Breast epithelium (tissue), 4 donors: ENCODE measurements around the gene ALK. TPM values are rescaled to one million over a fixed set of nuclear protein-coding genes. Genes with fewer than 3 reads are reported as not detected.

Source experiments
- DNase-seq, 2 donors: peaks; one replicate each; pipeline ENCODE4 v3.0.0-alpha.2; 2019; ENCODE audit warnings: low spot score in 2 of 2
- H3K27ac ChIP-seq, 2 donors: fragments of 200-600 bp; sonication (generic) in 1 of 2; one replicate each; pipeline ENCODE4 v1.5.1; 2016 to 2019; ENCODE audit warnings: mild to moderate bottlenecking in 1 of 2
- H3K27me3 ChIP-seq, 2 donors: fragments of 200-600 bp; sonication (generic) in 1 of 2; one replicate each; pipeline versions ENCODE4 v1.5.1 to v1.6.0; 2017 to 2019; ENCODE audit warnings: control low read depth in 1 of 2, mild to moderate bottlenecking in 1 of 2
- H3K36me3 ChIP-seq: fragments of 200-600 bp; one replicate; pipeline ENCODE4 v1.5.1; 2019
- H3K4me1 ChIP-seq, 2 donors: fragments of 200-600 bp; sonication (generic); one replicate each; pipeline ENCODE4 v1.5.1; 2016 to 2019; ENCODE audit warnings: control low read depth in 1 of 2
- H3K4me3 ChIP-seq, 3 donors: fragments of 200-600 bp; sonication (generic); 1 replicate in 2 of 3; 2 replicates in 1 of 3; pipeline ENCODE4 v1.5.1; 2016 to 2019; ENCODE audit warnings: mild to moderate bottlenecking in 3 of 3, moderate library complexity in 2 of 3
- H3K9me3 ChIP-seq, 2 donors: fragments of 200-600 bp; sonication (generic) in 1 of 2; one replicate each; pipeline ENCODE4 v1.5.1; 2016 to 2019; ENCODE audit warnings: control low read depth in 1 of 2
- POLR2A ChIP-seq: fragments of 450-650 bp; IDR thresholded peaks from one replicate; pipeline ENCODE4 v1.6.1; 2016; ENCODE audit warnings: antibody characterized with exemption, mild to moderate bottlenecking, moderate library complexity
- POLR2AphosphoS5 ChIP-seq, 3 donors: sonication (generic); formaldehyde crosslinking; IDR thresholded peaks; one replicate each; pipeline ENCODE4 v1.6.1; 2017; ENCODE audit warnings: antibody characterized with exemption in 3 of 3
- intact Hi-C: fragments of 100-400 bp; cut with DNase I; formaldehyde crosslinking; loops from one replicate; pipeline ENCODE4 v1.15.1; 2023; ENCODE audit warnings: low total_unique reads
- total RNA-seq, 3 donors: library from RNA; depleted of rRNA; stranded (reverse); fragments of >200 nt; gene quantifications; one replicate each; pipeline ENCODE4 v1.1.0, GENCODE V29; 2016
- TF ChIP-seq, protein P1 (sequence below), 3 donors: fragments of 450-650 bp; IDR thresholded peaks; one replicate each; pipeline ENCODE4 v1.5.1; 2016 to 2017; ENCODE audit warnings: antibody characterized with exemption in 3 of 3, mild to moderate bottlenecking in 3 of 3, moderate library complexity in 3 of 3

The ALK gene
- total RNA-seq, 3 donors from 2014 or later, result 0.33 to 5.6 (median 0.64) TPM

DNA sequence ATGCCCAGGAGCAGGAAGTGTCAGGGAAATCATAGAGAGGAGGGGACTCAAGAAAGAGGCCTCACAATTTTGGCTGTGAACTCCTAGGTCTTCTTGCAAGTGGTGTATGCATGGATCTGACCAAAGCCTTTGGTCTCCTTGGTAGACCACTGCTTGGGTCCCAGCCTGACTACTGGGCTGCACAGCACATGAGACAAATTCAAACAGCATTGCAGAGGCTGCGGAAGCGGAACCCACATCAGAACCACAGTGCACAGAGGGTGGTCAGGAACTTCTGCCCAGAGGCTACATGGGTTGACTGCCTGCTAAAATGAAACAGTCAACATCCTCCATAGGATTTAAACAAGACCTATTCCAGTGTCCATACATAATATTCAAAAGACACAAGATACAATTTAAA, 766.8 kb downstream of the ALK start:
- no peak for DNase-seq
- Histone ChIP-seq H3K27me3 (no peaks in the 10 kb centered on the region), H3K4me1 (no peaks in the 10 kb centered on the region), H3K36me3 (no peaks in the 10 kb centered on the region), H3K27ac (no peak overlapping the region), H3K9me3 (no peaks in the 10 kb centered on the region), H3K4me3 (no peak overlapping the region)
- no peak for TF ChIP-seq POLR2AphosphoS5 (IDR thresholded peaks at IDR 0.05)
- no peak for TF ChIP-seq POLR2A
- TF ChIP-seq, protein P1, sequence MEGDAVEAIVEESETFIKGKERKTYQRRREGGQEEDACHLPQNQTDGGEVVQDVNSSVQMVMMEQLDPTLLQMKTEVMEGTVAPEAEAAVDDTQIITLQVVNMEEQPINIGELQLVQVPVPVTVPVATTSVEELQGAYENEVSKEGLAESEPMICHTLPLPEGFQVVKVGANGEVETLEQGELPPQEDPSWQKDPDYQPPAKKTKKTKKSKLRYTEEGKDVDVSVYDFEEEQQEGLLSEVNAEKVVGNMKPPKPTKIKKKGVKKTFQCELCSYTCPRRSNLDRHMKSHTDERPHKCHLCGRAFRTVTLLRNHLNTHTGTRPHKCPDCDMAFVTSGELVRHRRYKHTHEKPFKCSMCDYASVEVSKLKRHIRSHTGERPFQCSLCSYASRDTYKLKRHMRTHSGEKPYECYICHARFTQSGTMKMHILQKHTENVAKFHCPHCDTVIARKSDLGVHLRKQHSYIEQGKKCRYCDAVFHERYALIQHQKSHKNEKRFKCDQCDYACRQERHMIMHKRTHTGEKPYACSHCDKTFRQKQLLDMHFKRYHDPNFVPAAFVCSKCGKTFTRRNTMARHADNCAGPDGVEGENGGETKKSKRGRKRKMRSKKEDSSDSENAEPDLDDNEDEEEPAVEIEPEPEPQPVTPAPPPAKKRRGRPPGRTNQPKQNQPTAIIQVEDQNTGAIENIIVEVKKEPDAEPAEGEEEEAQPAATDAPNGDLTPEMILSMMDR (IDR thresholded peaks at IDR 0.05), result no peak
- intact Hi-C loops, result no loop called here

DNA sequence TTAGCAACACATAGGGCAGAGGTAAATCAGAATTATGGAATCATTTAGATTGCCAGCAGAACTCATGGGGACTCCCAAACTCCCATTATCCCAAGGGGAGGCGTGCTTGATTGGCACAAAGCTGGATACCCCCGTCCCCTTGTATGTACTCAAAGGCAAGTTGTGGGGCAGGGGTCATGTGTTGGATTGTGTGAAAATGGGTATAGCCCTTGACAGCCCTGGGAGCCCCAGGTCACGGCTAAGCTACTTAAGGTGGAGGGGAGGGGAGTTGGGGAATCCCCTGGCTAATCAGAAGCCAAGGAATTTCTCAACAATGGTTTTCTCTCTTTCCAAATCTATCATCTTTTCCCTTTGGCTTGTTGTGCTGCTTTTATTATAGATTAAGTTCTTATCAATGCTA, 773.4 kb downstream of the ALK start:
- Histone ChIP-seq H3K27ac (no peak overlapping the region), H3K9me3 (no peaks in the 10 kb centered on the region), H3K4me1 (no peaks in the 10 kb centered on the region), H3K27me3 (no peaks in the 10 kb centered on the region), H3K36me3 (peaks cover 8% of the 10 kb centered on the region), H3K4me3 (no peak overlapping the region)
- intact Hi-C loops, result no loop called here
- DNase-seq, result no peak
- TF ChIP-seq POLR2A (no peak), POLR2AphosphoS5 (IDR thresholded peaks at IDR 0.05) (no peak)
- TF ChIP-seq, protein P1 (IDR thresholded peaks at IDR 0.05), result no peak

DNA sequence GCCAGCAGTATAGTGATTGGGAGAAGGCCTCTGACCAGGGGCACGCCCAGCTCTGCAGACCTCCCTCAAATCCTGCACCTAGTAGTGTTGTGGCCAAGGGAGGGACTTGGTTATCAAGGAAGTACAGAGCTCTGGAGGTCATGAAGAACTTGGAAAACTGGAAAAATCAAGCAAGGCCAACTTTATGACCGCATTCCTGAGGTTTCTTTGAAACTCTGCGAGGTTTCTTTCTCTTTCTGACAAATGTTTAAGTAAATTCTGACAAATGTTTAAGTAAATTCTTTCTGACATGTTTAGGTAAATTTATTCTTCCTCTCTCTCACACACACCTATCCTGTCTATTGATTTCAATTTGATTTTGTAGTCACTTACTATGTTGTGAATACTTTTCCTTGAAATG, 775.2 kb downstream of the ALK start:
- Histone ChIP-seq H3K9me3 (no peaks in the 10 kb centered on the region), H3K4me1 (no peaks in the 10 kb centered on the region), H3K27me3 (no peaks in the 10 kb centered on the region), H3K36me3 (peaks cover 8% of the 10 kb centered on the region), H3K4me3 (no peak overlapping the region), H3K27ac (no peak overlapping the region)
- DNase-seq, result no peak
- TF ChIP-seq POLR2A, result no peak
- TF ChIP-seq, protein P1 (IDR thresholded peaks at IDR 0.05), result no peak
- no peak for TF ChIP-seq POLR2AphosphoS5 (IDR thresholded peaks at IDR 0.05)
- intact Hi-C loops, result no loop called here

DNA sequence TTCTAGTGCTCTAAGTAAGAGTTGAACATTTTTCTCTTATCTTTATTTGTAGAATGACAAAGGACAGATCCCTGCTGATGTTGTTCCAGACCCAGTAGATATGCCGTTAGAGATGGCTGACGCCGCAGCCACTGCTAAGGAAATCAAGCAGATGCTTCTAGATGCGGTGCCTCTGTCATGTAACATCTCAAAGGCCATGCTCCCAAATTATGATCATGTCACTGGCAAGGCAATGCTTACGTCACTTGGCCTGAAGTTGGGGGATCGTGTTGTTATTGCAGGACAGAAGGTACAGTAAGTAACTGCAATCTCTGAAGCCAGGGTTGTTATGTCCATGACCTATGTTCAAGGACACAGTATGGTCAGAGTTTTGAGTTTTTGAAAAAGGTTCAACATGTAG, 777.7 kb downstream of the ALK start:
- Histone ChIP-seq H3K27me3 (no peaks in the 10 kb centered on the region), H3K27ac (no peak overlapping the region), H3K9me3 (peaks cover 0 to 5% of the 10 kb centered on the region in 2 donors), H3K4me3 (no peak overlapping the region), H3K36me3 (peaks cover 8% of the 10 kb centered on the region), H3K4me1 (no peaks in the 10 kb centered on the region)
- TF ChIP-seq, protein P1 (IDR thresholded peaks at IDR 0.05), result no peak
- TF ChIP-seq POLR2A (no peak), POLR2AphosphoS5 (IDR thresholded peaks at IDR 0.05) (no peak)
- intact Hi-C loops, result no loop called here
- DNase-seq, result no peak

Other genes starting within 250 kb of the ALK start
- 100 to 1,000 TPM in 2 of 3 donors, 10 to 100 TPM in 1; 90.8 to 161 (median 104) TPM for gene YPEL5, start 225.4 kb upstream of the ALK start, total RNA-seq